KOPT-K1 (cell line): ENCODE measurements around the gene PLA2G4B.

Experiments
- H3K27ac ChIP-seq: fragments of 200-600 bp; sonication (generic); 2 replicates; pipeline ENCODE4 v1.5.1; 2016; ENCODE audit warnings: antibody characterized with exemption, mild to moderate bottlenecking, low read depth, low read length; ENCODE audit not compliant: poor library complexity, severe bottlenecking
- H3K36me3 ChIP-seq: fragments of 200-600 bp; sonication (generic); 2 replicates; pipeline ENCODE4 v1.5.1; 2017; ENCODE audit warnings: antibody characterized with exemption, mild to moderate bottlenecking, low read length, moderate library complexity; ENCODE audit not compliant: insufficient read depth
- H3K9me3 ChIP-seq: fragments of 200-600 bp; sonication (generic); 2 replicates; pipeline ENCODE4 v1.5.1; 2017; ENCODE audit warnings: antibody characterized with exemption, low read length, mild to moderate bottlenecking; ENCODE audit not compliant: insufficient read depth, poor library complexity, severe bottlenecking

Gene PLA2G4B

DNA sequence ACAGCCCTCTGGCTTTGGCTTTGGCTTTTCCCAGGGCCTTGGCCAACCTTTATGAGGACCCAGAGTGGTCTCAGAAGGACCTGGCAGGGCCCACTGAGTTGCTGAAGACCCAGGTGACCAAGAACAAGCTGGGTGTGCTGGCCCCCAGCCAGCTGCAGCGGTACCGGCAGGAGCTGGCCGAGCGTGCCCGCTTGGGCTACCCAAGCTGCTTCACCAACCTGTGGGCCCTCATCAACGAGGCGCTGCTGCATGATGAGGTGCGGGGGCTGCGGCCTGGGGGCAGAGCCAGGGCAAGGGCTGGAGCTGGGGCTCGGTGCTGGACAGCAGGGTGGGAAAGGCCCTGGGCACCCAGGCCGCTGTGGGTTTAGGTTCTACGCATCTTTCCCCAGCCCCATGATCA is 6.2 kb downstream of the PLA2G4B start:
- H3K9me3 ChIP-seq = no peaks in the 10 kb centered on the region
- H3K36me3 ChIP-seq = peaks cover 6% of the 10 kb centered on the region; the same call in 1 of the 2 replicates
- no peak overlapping the region for H3K27ac ChIP-seq

DNA sequence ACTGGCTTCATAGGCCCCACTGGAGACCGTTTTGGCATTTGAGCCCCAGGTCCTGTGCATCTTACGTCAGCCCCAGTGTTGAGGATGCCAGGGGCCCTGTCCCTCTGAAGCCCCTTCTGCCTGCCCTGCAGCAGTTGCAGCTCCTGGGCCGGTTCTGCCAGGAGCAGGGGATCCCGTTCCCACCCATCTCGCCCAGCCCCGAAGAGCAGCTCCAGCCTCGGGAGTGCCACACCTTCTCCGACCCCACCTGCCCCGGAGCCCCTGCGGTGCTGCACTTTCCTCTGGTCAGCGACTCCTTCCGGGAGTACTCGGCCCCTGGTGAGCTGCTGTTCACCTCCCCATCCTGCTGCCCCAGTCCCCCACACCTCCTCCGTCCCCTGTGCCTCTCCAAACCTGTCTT is 8.6 kb downstream of the PLA2G4B start:
- H3K36me3 ChIP-seq = peaks cover 6% of the 10 kb centered on the region; the same call in 1 of the 2 replicates
- no peaks in the 10 kb centered on the region for H3K9me3 ChIP-seq
- H3K27ac ChIP-seq = no peak overlapping the region

DNA sequence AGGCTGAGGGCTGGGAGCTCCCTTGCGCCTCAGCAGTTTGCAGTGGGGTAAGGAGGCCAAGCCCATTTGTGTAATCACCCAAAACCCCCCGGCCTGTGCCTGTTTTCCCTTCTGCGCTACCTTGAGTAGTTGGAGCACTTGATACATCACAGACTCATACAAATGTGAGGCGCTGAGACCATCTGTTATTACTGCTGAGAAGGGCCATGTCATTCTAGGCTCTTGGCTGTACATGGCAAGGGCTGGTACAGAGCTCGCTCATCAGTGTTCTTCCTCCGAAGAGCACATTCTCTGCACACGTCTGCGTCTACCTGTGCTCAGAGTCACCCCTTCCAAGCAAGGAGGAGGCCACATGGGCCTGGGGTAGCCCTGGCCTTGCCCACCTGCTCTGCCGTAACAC is 9.3 kb downstream of the PLA2G4B start:
- Histone ChIP-seq H3K36me3 (peaks cover 6% of the 10 kb centered on the region; the same call in 1 of the 2 replicates), H3K9me3 (no peaks in the 10 kb centered on the region), H3K27ac (no peak overlapping the region)

DNA sequence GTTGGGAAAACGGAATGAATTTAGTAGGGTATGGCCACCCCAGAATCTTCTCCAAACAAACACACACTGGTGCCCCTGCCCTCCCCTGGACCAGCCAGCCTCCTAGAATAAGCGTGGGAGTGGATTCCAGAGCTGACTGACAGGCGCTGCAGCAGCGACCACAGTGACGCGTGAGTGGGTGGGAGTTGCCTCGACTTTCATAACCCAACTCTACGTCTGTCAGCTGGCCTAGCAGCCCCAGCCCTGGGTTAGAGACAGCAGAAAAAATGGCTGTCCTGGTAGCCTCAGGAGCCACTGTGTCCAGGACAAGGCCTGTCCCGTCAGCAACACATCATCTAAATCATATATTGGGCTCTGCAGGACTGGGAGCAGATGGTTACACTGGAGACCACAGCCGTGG is 10.0 kb downstream of the PLA2G4B start:
- H3K27ac ChIP-seq = no peak overlapping the region
- H3K36me3 ChIP-seq = peaks cover 6% of the 10 kb centered on the region; the same call in 1 of the 2 replicates
- no peaks in the 10 kb centered on the region for H3K9me3 ChIP-seq

DNA sequence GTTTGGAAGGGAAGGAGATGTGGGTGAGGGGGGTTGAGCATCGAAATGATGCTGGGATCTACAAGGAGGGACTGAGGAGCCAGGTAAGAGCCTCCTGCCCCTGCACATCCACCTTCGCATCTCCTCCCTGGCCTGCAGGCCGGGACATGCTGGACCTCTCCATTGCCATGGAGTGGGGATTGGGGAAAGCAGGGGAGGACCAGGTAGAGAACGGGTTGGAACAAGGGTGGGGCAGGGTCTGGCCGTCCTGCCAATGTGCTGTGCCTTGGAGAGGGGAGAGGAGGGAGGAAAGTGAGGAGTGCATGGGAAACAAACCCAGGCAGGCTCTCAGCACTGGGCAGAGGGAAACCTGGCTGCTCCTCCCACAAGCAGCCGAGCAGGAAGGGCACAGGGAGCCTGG is 10.6 kb downstream of the PLA2G4B start:
- Histone ChIP-seq H3K9me3 (no peaks in the 10 kb centered on the region), H3K27ac (no peak overlapping the region), H3K36me3 (peaks cover 6% of the 10 kb centered on the region; the same call in 1 of the 2 replicates)

DNA sequence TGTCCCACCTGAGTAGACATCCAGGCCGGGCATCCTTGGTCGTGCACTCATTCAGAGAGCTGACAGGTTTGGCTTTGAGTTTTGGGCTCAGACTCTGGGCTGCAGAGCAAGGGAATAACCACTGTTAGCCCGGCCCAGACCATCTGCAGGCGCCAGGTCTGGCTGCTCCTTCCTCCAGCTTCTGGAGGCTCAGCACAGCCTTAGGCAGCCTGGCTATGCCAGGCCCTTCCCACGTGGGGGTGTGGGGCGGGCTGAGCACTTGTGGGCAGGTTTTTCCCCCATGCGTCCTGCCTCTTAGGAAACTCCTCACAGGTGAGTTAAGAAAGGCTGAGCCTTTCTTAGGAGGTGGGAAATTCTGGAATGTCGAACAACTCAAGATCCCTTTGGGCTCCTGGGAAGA is 11.2 kb downstream of the PLA2G4B start:
- Histone ChIP-seq H3K36me3 (peaks cover 6% of the 10 kb centered on the region; the same call in 1 of the 2 replicates), H3K9me3 (no peaks in the 10 kb centered on the region), H3K27ac (no peak overlapping the region)

DNA sequence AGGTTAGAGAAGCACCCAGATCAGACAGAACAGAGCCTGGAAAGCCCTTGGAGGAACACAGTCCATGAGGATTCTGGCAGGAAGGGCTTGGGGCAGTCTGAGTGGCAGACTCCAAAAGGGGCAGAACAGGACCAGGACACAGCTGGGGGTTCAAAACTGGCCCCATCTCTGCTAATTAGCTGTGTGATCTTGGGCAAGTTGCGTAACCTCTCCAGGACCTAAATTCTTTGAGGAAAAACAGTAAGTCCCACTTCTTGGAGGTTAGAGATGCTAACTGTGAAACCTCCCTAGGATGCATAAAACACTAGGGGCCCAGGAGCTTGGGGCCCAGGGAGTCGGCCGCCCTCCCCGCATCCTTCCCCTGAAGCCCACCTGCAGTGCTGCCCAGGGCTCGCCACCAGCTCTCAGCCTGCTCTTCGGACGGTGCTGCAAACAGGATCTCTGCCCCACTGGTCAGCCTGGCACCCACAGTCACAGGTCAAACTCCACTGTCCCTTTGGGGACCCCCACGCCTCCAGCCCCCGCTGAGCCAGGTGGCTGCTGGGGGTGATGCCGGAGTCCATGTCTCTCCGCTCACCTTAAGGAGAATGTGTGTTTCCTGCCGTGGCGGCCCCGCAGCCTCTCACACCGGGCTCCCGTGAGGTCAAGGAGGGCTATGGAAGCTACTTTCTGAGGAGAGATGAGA is 12.0 kb downstream of the PLA2G4B start:
- Histone ChIP-seq H3K27ac (no peak overlapping the region), H3K9me3 (no peaks in the 10 kb centered on the region), H3K36me3 (peaks cover 6% of the 10 kb centered on the region; the same call in 1 of the 2 replicates)

DNA sequence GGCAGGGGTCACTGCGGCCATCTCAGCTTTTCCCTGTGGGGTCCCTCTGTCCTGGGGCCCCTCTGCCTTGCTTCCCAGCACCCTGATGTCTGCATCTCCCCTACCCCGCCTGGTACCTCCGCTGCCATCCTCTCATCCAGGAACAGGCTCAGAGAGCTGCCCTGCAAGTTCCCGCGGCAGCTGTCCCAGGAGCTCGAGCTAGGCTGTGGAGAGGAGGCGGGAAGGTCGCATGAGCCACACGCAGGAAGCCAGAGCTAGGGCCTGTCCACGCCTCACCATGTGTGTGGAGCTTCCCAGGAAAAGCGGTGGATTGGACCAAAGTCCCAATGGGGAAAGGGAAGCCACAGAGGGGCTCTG is 12.5 kb downstream of the PLA2G4B start:
- Histone ChIP-seq H3K9me3 (no peaks in the 10 kb centered on the region), H3K27ac (no peak overlapping the region), H3K36me3 (peaks cover 6% of the 10 kb centered on the region; the same call in 1 of the 2 replicates)

DNA sequence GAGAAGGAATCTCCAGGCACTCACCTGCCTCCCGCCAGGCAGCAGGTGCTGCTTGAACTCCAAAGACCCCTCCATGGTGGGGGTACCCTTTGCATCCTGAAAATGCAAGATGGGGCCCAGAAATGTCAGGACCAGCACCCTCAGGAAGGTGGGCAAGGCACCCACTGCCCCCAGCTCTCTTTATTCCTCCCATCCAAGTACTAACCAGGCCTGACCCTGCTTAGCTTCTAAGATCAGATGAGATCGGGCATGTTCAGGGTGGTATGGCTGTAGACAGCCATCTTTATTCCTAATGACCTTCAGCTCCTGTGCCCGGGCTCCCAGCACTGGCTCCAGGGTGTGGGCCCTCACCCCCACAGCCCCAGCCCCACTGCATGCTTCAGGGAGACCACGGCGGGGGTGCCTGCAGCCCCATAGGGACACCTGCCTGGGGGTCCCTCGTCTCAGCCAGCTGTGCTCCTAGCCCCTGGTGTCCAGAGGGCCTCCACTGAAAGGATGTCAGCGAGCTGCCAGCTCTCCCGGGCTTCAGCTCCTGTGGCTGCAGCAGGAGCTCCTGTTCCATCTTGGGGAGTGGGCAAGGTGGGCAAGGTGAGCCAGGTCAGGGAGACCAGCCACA is 13.2 kb downstream of the PLA2G4B start:
- no peaks in the 10 kb centered on the region for H3K9me3 ChIP-seq
- H3K36me3 ChIP-seq = peaks cover 6% of the 10 kb centered on the region; the same call in 1 of the 2 replicates
- H3K27ac ChIP-seq = no peak overlapping the region

DNA sequence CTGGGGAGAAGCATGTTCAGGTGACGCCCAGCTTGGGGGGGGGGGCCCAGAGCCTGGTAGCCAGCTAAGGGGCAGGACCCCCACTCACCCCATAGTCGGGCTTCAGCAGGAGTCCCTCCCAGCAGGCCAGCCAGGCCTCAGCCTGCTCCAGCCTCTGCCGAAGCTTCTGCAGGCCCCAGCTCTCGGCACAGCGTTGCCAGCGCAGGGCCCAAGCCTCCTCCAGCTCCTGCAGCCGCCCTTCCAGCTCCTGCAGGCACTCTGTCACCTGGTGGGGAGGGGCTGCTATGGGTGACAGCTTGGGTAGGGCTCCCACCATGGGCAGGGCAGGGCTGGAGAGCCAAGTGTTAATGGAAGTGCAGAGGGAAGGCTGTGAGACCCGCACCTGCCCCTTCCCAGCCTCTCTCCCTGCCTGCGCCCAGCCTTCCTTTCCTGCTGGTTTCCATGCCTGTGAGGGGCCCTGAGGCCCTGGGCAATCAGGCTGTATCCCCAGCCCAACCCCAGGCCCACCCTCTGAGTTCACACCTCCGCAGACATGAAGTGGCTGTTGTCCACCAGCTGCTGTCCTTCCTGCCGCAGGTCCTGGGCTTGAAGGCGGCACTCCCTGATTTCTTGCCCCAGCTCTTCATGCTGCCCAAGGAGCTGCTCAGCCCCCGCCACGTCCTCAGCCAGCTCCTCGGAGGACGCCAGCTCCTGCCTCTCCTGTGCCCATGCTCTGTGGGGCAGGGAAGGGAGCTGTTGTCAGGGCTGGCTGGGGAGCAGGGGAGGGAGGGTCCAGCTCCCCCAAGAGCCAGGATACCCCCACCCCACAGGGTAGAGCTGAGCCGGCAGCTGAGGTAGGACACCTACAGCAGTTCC is 14.3 kb downstream of the PLA2G4B start:
- H3K9me3 ChIP-seq = no peaks in the 10 kb centered on the region
- no peak overlapping the region for H3K27ac ChIP-seq
- no peaks in the 10 kb centered on the region for H3K36me3 ChIP-seq

DNA sequence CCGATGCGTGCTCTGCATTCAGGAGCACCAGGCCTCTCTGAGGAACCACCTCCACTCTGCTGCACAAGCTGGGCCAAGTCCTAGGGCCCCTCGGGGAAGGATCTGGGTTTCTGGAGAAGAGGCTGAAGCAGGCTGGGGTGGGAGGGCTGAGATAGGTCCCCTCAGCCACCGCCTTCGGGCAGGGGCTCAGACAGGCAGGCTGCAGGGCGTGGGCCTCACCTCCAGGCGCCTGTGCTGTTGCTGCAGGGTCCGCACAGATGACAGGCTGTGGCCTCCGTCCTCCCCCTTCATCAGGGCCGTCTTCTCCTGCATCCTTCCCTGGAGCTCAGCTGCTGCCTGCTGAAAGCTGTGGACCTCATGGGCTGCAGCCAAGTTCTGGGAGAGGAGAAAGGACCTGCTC is 15.2 kb downstream of the PLA2G4B start:
- Histone ChIP-seq H3K27ac (no peak overlapping the region), H3K9me3 (no peaks in the 10 kb centered on the region), H3K36me3 (no peaks in the 10 kb centered on the region)

DNA sequence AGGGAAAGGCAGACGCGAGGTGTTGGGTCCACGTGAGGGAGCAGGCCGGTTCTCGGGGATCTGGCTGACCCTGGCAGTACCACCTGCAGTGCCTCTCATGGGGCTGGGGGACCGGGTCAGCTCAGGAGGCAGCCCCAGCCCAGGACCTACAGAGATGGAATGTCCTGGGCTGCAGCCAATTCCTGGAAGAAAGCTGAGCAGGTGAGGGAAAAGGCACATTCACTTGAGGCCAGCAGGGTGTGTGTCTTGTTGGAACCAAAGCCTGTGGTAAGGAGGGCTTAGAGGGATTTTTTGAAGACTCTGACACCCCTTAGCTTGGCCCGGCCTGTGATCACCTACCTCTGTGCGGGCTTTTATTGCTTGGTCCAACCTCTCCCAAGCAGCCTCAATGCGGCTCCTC is 15.8 kb downstream of the PLA2G4B start:
- Histone ChIP-seq H3K36me3 (no peaks in the 10 kb centered on the region), H3K27ac (no peak overlapping the region), H3K9me3 (no peaks in the 10 kb centered on the region)

DNA sequence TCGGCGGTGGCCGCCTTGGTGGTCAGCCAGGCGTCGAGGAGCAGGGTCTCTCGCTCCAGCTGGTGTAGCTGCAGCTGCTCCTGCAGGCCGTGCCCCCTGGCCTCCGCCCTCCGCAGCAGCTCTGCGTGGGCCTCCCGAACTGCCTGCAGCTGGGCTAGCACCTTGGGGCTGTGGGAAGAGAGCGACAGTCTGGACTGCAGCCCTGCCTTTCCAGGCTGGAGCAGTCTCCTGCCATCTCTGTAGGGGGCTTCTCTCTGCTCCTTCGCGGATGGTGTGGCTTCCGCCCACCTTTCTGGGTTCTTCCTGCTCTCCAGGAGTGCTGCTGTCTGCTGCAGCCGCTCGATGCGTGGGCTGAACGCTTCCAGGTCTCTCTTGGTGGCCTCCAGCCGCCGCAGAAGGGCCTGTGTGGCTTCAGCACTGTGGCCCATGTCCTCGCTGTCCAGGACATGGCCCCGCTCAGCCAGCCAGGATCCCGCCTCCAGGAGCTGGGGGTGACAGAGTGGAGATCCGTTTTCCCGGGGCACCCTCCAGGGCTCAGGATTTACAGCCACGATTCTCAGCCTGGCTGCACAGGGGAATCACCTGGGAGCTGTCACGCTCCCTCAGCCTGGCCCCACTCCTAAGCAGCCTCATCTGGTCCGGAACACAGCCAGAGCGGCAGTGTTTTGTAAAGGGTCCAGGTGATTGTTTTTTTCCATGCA is 16.8 kb downstream of the PLA2G4B start:
- Histone ChIP-seq H3K27ac (no peak overlapping the region), H3K9me3 (no peaks in the 10 kb centered on the region), H3K36me3 (no peaks in the 10 kb centered on the region)

DNA sequence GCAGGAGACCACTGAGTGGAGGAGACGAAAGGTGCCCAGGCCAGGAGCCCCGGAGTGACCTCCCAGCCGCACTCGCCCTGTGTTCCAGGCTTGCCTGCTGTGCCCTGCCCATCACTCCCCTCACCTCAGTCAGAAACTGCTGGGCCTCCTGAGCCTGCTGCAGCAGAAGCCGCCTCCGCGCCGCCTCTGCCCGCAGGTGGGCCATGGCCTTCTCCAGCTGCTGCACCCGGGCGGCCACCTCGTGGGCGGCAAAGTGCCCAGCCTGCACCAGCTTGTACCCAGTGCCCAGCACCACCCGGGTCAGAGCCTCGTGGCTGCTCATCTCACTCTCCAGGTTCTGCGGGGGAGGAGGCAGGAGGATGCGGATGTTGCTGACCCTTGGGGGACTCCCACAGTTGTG is 17.6 kb downstream of the PLA2G4B start:
- H3K36me3 ChIP-seq = no peaks in the 10 kb centered on the region
- H3K27ac ChIP-seq = no peak overlapping the region
- H3K9me3 ChIP-seq = no peaks in the 10 kb centered on the region

DNA sequence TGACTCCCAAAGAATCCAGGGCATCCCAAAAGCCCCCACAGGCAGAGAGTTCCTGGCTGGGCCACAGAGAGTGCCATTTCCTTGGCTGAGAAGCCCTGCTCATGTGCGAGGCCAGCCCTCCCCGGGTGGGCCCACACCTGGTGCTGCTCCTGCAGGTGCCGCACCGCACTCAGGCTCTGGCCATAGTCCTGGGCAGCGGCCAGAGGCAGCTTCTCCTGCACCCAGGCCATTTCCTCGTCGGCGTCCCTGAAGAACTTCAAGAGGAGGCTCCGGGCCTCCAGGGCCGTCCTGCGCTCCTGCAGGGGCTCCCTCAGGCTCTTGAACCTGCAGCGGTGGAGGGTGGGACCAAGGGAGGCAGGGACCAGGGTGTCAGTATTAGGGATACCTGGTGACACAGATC is 18.1 kb downstream of the PLA2G4B start:
- Histone ChIP-seq H3K9me3 (no peaks in the 10 kb centered on the region), H3K27ac (no peak overlapping the region), H3K36me3 (no peaks in the 10 kb centered on the region)
